AG04449 (cell line): ENCODE measurements around the gene CLTA.
A peak's percentile ranks its signal among the peaks of the same experiment; 100 is the strongest.

Experiments used
- CTCF ChIA-PET: fragments of 350-600 bp; formaldehyde crosslinking; extraction: SDS; loops from one replicate; lab custom pipeline; 2021; ENCODE audit warnings: antibody characterized with exemption; lab: Yijun Ruan, JAX
- POLR2A ChIA-PET: fragments of 400-600, 350-600 bp; formaldehyde crosslinking; extraction: SDS; loops from one replicate; lab custom pipeline; 2020; ENCODE audit warnings: antibody characterized with exemption, inconsistent platforms; lab: Yijun Ruan, JAX
- DNase-seq: peaks from one replicate; pipeline ENCODE4 v3.0.0-alpha.2; 2010; ENCODE audit warnings: low read depth, low spot score
- H3K4me3 ChIP-seq: 2 replicates; pipeline ENCODE4 v1.5.1; 2011; ENCODE audit warnings: low read depth, mild to moderate bottlenecking, control low read depth, low read length
- TF ChIP-seq, protein P1 (sequence below): IDR thresholded peaks from one replicate; pipeline ENCODE4 v1.5.1; 2011; ENCODE audit warnings: mild to moderate bottlenecking, moderate library complexity, low read length, control low read depth, inconsistent platforms; ENCODE audit not compliant: insufficient read depth; ENCODE audit errors: missing control alignments

The CLTA gene

GRCh38 chr9:36165826-36166167 lies 24.9 kb upstream of the CLTA start:
- H3K4me3 ChIP-seq: peak overlapping the region; percentile 63
- CTCF ChIA-PET: interaction anchor here (0.6 to 7.1 kb wide), 22 partner anchors 10 to 213 kb away, joined by 3 to 103 read pairs (median 8); partner anchors contain the start of genes CLTA and GLIPR2

GRCh38 chr9:36166168-36166927 lies 24.4 kb upstream of the CLTA start:
- H3K4me3 ChIP-seq: peak overlapping the region; percentile 63
- ChIA-PET CTCF (interaction anchor here (0.6 to 7.1 kb wide), 30 partner anchors 9 to 217 kb away, joined by 3 to 103 read pairs (median 6); partner anchors contain the start of genes CLTA and GLIPR2), POLR2A (interaction anchor here (1.0 to 2.4 kb wide), 7 partner anchors 18 to 92 kb away, joined by 3 to 9 read pairs (median 5); partner anchors contain the start of gene GLIPR2)
- DNase-seq: no peak
- TF ChIP-seq, protein P1, sequence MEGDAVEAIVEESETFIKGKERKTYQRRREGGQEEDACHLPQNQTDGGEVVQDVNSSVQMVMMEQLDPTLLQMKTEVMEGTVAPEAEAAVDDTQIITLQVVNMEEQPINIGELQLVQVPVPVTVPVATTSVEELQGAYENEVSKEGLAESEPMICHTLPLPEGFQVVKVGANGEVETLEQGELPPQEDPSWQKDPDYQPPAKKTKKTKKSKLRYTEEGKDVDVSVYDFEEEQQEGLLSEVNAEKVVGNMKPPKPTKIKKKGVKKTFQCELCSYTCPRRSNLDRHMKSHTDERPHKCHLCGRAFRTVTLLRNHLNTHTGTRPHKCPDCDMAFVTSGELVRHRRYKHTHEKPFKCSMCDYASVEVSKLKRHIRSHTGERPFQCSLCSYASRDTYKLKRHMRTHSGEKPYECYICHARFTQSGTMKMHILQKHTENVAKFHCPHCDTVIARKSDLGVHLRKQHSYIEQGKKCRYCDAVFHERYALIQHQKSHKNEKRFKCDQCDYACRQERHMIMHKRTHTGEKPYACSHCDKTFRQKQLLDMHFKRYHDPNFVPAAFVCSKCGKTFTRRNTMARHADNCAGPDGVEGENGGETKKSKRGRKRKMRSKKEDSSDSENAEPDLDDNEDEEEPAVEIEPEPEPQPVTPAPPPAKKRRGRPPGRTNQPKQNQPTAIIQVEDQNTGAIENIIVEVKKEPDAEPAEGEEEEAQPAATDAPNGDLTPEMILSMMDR: peak; percentile 95

More at GRCh38 chr9:36165826-36166167, 24.9 kb upstream of the CLTA start:
- TF ChIP-seq, protein P1: no peak
- DNase-seq: no peak
- POLR2A ChIA-PET: interaction anchor here (0.6 to 2.4 kb wide), 8 partner anchors 9 to 91 kb away, joined by 3 to 9 read pairs (median 4); partner anchors contain the start of gene GLIPR2

DNA sequence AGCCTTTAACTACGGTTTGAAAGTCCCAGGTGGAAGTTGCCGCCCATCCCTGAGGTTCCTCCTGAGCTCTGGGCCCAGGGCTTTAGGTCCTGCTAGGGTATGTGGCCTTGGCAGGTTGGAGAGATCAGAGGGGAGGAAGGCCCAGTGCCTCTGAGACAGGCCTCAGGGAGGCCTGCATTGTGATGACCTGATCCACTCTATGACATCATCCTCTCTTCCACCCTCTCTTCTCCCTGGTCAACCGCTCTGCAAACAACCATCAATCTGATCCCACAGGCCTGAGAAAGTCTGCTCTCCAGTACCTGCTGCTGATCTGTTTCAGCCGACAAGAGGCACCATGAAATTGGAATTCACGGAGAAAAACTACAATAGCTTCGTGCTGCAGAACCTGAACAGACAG lies 21.6 kb upstream of the CLTA start, which contains the start of gene CCIN:
TSS of gene CCIN (plus strand) at position 223 of the 400 bp plus-strand sequence. CDS start at position 338, 115 bp downstream.
- DNase-seq: no peak
- ChIA-PET CTCF (interaction anchor here (0.9 to 4.0 kb wide), 5 partner anchors 20 to 214 kb away, joined by 3 to 35 read pairs (median 5); no protein-coding TSS in a partner anchor), POLR2A (interaction anchor here (0.7 to 1.2 kb wide), 2 partner anchors 12 to 21 kb away, joined by 3 read pairs; partner anchors contain the start of gene CLTA)
- TF ChIP-seq, protein P1: no peak
- no peak within 1 kb of the TSS for H3K4me3 ChIP-seq

DNA sequence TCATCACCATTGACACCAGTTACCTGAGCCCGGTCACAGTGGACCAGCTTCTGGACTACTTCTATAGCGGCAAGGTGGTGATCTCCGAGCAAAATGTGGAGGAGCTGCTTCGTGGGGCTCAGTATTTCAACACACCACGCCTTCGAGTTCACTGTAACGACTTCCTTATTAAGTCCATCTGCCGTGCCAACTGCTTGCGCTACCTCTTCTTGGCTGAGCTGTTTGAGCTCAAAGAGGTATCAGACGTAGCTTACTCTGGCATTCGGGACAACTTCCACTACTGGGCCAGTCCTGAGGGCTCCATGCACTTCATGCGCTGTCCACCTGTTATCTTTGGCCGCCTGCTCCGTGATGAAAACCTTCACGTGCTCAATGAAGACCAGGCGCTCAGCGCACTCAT lies 21.0 kb upstream of the CLTA start:
- no peak for DNase-seq
- TF ChIP-seq, protein P1: no peak
- H3K4me3 ChIP-seq: no peak overlapping the region
- CTCF ChIA-PET: interaction anchor here (0.9 to 2.8 kb wide), 3 partner anchors 19 to 215 kb away, joined by 3 to 11 read pairs (median 4); no protein-coding TSS in a partner anchor
- POLR2A ChIA-PET: interaction anchor here (0.7 to 1.2 kb wide), 2 partner anchors 12 to 21 kb away, joined by 3 read pairs; partner anchors contain the start of gene CLTA

DNA sequence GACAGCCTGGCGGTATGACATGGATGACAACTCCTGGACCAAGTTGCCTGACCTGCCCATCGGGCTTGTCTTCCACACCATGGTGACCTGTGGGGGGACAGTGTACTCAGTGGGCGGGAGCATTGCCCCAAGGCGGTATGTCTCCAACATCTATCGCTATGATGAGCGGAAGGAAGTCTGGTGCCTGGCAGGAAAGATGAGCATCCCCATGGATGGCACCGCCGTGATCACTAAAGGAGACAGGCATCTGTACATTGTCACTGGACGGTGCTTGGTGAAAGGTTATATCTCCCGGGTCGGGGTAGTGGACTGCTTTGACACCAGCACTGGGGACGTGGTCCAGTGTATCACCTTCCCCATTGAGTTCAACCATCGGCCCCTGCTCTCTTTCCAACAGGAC lies 20.2 kb upstream of the CLTA start:
- DNase-seq: no peak
- H3K4me3 ChIP-seq: no peak overlapping the region
- POLR2A ChIA-PET: interaction anchor here (0.5 kb wide), 1 partner anchor 65 kb away, joined by 6 read pairs; no protein-coding TSS in a partner anchor
- TF ChIP-seq, protein P1: no peak
- CTCF ChIA-PET: interaction anchor here (2.8 to 3.0 kb wide), 2 partner anchors 19 kb away, joined by 11 to 13 read pairs; partner anchors contain the start of gene CLTA
